K562 (cell line): ENCODE data around the gene SPATA13. TPM values are rescaled to one million over a fixed set of nuclear protein-coding genes. Genes with fewer than 3 reads are reported as not detected.

Experiments
- ATAC-seq: fragments of 200-7000 bp; cut with Tn5 transposase; 3 replicates; pipeline ENCODE4 v1.9.1; 2020; ENCODE audit warnings: moderate library complexity
- BruUV-seq: library from RNA; stranded (reverse); fragments of 400-500 nt; replicated peaks from 2 replicates; lab custom pipeline; 2021; lab: Mats Ljungman, UMichigan
- CTCF ChIA-PET: fragments of 300-600 bp; formaldehyde crosslinking; extraction: SDS; loops from one replicate; lab custom pipeline; 2021; ENCODE audit warnings: low intra/inter-chr PET ratio; lab: Yijun Ruan, JAX
- POLR2A ChIA-PET: fragments of 300-600, 350-650 bp; sonication (Branson Sonifier 250); formaldehyde crosslinking; extraction: SDS; loops from one replicate; lab custom pipeline; 2021; ENCODE audit warnings: antibody characterized with exemption, inconsistent platforms; lab: Yijun Ruan, JAX
- DNase-seq, 4 experiments: peaks; one replicate each; pipeline versions ENCODE4 v3.0.0 to v3.0.0-alpha.2; 2011 to 2018; ENCODE audit warnings: low spot score in 3 of 4, mixed read lengths in 3 of 4; ENCODE audit errors: extremely low read depth in 1 of 4
- FAIRE-seq: peaks from 2 replicates; lab custom pipeline; 2011; peaks lifted over from hg19 to GRCh38; lab: Jason Lieb, UNC
- H2AFZ ChIP-seq: 2 replicates; pipeline ENCODE4 v1.6.0; 2011; ENCODE audit warnings: low read depth, low read length, control low read depth, inconsistent platforms
- H3K27ac ChIP-seq: fragments of 200-600 bp; 3 replicates; pipeline ENCODE4 v1.8.0; 2011; ENCODE audit warnings: low read depth, mild to moderate bottlenecking, control low read depth, inconsistent platforms, low read length, moderate library complexity, mixed read lengths; ENCODE audit errors: extremely low read depth
- H3K27me3 ChIP-seq, 2 experiments: fragments of 300-600 bp in 1 of 2; 2 replicates in 1 of 2; 3 replicates in 1 of 2; pipeline versions ENCODE4 v1.6.0 to v1.8.0; 2011; ENCODE audit warnings: inconsistent platforms in 2 of 2, low read length in 2 of 2, mild to moderate bottlenecking in 1 of 2, mixed read lengths in 1 of 2, moderate library complexity in 1 of 2; ENCODE audit not compliant: control insufficient read depth in 2 of 2, insufficient read depth in 2 of 2
- H3K36me3 ChIP-seq: fragments of 300-600 bp; 3 replicates; pipeline ENCODE4 v1.8.0; 2011; ENCODE audit warnings: mild to moderate bottlenecking, low read length, inconsistent platforms; ENCODE audit not compliant: control insufficient read depth, insufficient read depth
- H3K4me1 ChIP-seq, 2 experiments: fragments of 200-600 bp in 1 of 2; replicated peaks in 1 of 2; 2 replicates in 1 of 2; 3 replicates in 1 of 2; pipeline versions ENCODE4 v1.5.1 to v1.8.0; 2011; ENCODE audit warnings: inconsistent platforms in 2 of 2, low read length in 2 of 2, mild to moderate bottlenecking in 1 of 2, mixed read lengths in 1 of 2, moderate library complexity in 1 of 2; ENCODE audit not compliant: control insufficient read depth in 2 of 2, insufficient read depth in 2 of 2
- H3K4me2 ChIP-seq: 2 replicates; pipeline ENCODE4 v1.6.1; 2011; ENCODE audit warnings: low read length, control low read depth, inconsistent platforms, mixed read lengths; ENCODE audit not compliant: insufficient read depth
- H3K4me3 ChIP-seq: fragments of 200-600 bp; sonication (generic), shearing (Covaris generic); 2 replicates; pipeline ENCODE4 v1.5.1; 2016; ENCODE audit warnings: control low read depth, inconsistent platforms
- H3K79me2 ChIP-seq: fragments of 200-600 bp; 3 replicates; pipeline ENCODE4 v1.8.0; 2011; ENCODE audit warnings: low read length, inconsistent platforms; ENCODE audit not compliant: control insufficient read depth, insufficient read depth
- H3K9ac ChIP-seq, 2 experiments: 2 replicates each; pipeline versions ENCODE4 v1.6.0 to v1.6.1; 2011; ENCODE audit warnings: low read depth in 2 of 2, low read length in 2 of 2, control low read depth in 1 of 2, inconsistent platforms in 1 of 2, mild to moderate bottlenecking in 1 of 2, mixed read lengths in 1 of 2; ENCODE audit not compliant: insufficient read depth in 1 of 2
- H3K9me1 ChIP-seq: one replicate; pipeline ENCODE4 v1.6.0; 2011; ENCODE audit warnings: inconsistent platforms, mild to moderate bottlenecking, low read length, moderate library complexity; ENCODE audit not compliant: control insufficient read depth, insufficient read depth
- H3K9me3 ChIP-seq: replicated peaks from 2 replicates; pipeline ENCODE4 v1.5.1; 2011; ENCODE audit warnings: low read depth, low read length, inconsistent platforms; ENCODE audit not compliant: control insufficient read depth, insufficient read depth
- H4K20me1 ChIP-seq: replicated peaks from 2 replicates; pipeline ENCODE4 v1.6.1; 2011; ENCODE audit warnings: low read length, inconsistent platforms, mixed read lengths; ENCODE audit not compliant: control insufficient read depth, insufficient read depth
- BRCA1 ChIP-seq, 2 experiments: fragments of 450-650 bp in 1 of 2; sonication (generic) in 1 of 2; formaldehyde crosslinking in 1 of 2; IDR thresholded peaks; 2 replicates each; pipeline versions ENCODE4 v1.5.0 to v1.6.1; 2017 to 2020; ENCODE audit warnings: mild to moderate bottlenecking in 1 of 2, missing genetic modification reagents in 1 of 2
- CC2D1A ChIP-seq: fragments of 450-650 bp; IDR thresholded peaks from 2 replicates; pipeline ENCODE4 v1.6.1; 2017; ENCODE audit warnings: mild to moderate bottlenecking
- COPS2 ChIP-seq: fragments of 450-650 bp; conservative IDR thresholded peaks from 2 replicates; pipeline ENCODE4 v1.6.1; 2016; ENCODE audit warnings: mild to moderate bottlenecking, moderate library complexity
- ERF ChIP-seq: fragments of 450-650 bp; formaldehyde crosslinking; IDR thresholded peaks from 2 replicates; pipeline ENCODE4 v1.4.0; 2020; ENCODE audit warnings: mild to moderate bottlenecking, mixed read lengths
- FIP1L1 ChIP-seq: fragments of 200-400 bp; formaldehyde crosslinking; IDR thresholded peaks from 2 replicates; pipeline ENCODE4 v1.6.1; 2018; ENCODE audit warnings: mild to moderate bottlenecking, low read depth, low read length; ENCODE audit not compliant: poor library complexity, severe bottlenecking
- HEY1 ChIP-seq: fragments of 250-450 bp; sonication (Bioruptor Pico); IDR thresholded peaks from 2 replicates; pipeline ENCODE4 v1.5.0; 2020; ENCODE audit warnings: mild to moderate bottlenecking, moderate library complexity, borderline replicate concordance
- KDM5B ChIP-seq: fragments of 200-600 bp; sonication (generic); IDR thresholded peaks from 2 replicates; pipeline ENCODE4 v1.6.1; 2012; ENCODE audit warnings: low read depth, mild to moderate bottlenecking, moderate library complexity, low read length, control low read depth, inconsistent platforms; ENCODE audit not compliant: insufficient replicate concordance
- MAFK ChIP-seq: IDR thresholded peaks from 2 replicates; pipeline ENCODE4 v1.6.1; 2011; ENCODE audit warnings: low read length, improper control_type of control experiment
- MAZ ChIP-seq, 2 experiments: fragments of 450-650 bp in 1 of 2; sonication (generic) in 1 of 2; formaldehyde crosslinking; IDR thresholded peaks in 1 of 2; conservative IDR thresholded peaks in 1 of 2; 2 replicates each; pipeline versions ENCODE4 v1.4.0 to v1.5.0; 2020; ENCODE audit warnings: mild to moderate bottlenecking in 1 of 2, missing genetic modification reagents in 1 of 2
- PCBP1 ChIP-seq: fragments of 200-400 bp; formaldehyde crosslinking; IDR thresholded peaks from 2 replicates; pipeline ENCODE4 v1.6.1; 2018; ENCODE audit warnings: mild to moderate bottlenecking, low read depth, low read length; ENCODE audit not compliant: poor library complexity, severe bottlenecking
- RFX5 ChIP-seq: IDR thresholded peaks from 2 replicates; pipeline ENCODE4 v1.6.1; 2011; ENCODE audit warnings: low read depth, mild to moderate bottlenecking, improper control_type of control experiment, low read length
- SMARCA4 ChIP-seq: fragments of 450-650 bp; IDR thresholded peaks from 2 replicates; pipeline ENCODE4 v1.6.1; 2016
- SRSF1 ChIP-seq: fragments of 200-400 bp; formaldehyde crosslinking; IDR thresholded peaks from 2 replicates; pipeline ENCODE4 v1.6.1; 2017; ENCODE audit warnings: mild to moderate bottlenecking, low read depth, low read length, moderate library complexity
- TAF1 ChIP-seq: IDR thresholded peaks from 2 replicates; pipeline ENCODE4 v1.6.1; 2011; ENCODE audit warnings: mild to moderate bottlenecking, low read length, moderate library complexity; ENCODE audit not compliant: insufficient read depth, control insufficient read depth, severe bottlenecking; ENCODE audit errors: extremely low read depth
- TRIM28 ChIP-seq: fragments of 450-650 bp; IDR thresholded peaks from 2 replicates; pipeline ENCODE4 v1.6.1; 2017
- ZNF24 ChIP-seq: fragments of 450-650 bp; IDR thresholded peaks from 2 replicates; pipeline ENCODE4 v1.6.1; 2016
- ZNF311 ChIP-seq: fragments of 250-450 bp; sonication (Bioruptor Pico); IDR thresholded peaks from 2 replicates; pipeline ENCODE4 v1.4.0; 2020; ENCODE audit warnings: mild to moderate bottlenecking, moderate library complexity
- ZNF583 ChIP-seq: fragments of 250-450 bp; sonication (Bioruptor Pico); IDR thresholded peaks from 2 replicates; pipeline ENCODE4 v1.4.0; 2020
- ZNF644 ChIP-seq: fragments of 200-800 bp; sonication (Bioruptor generic); IDR thresholded peaks from 2 replicates; pipeline ENCODE4 v1.6.1; 2016; ENCODE audit warnings: low read depth, missing genetic modification characterization, missing compliant biosample characterization
- WGBS: fragments of 100-300 bp; shearing (Covaris generic); methylation state at CpG from one replicate; pipeline ENCODE4 v1.1.6; 2016; ENCODE audit warnings: low coverage, mixed read lengths; ENCODE audit not compliant: insufficient coverage; ENCODE audit errors: missing lambda C conversion rate; 5-methylcytosine and 5-hydroxymethylcytosine counted together
- in situ Hi-C: fragments of 300-500 bp; cut with MboI; formaldehyde crosslinking; loops from 4 replicates; pipeline ENCODE4 v1.15.0; 2018; ENCODE audit warnings: inconsistent platforms, mixed read lengths
- intact Hi-C: fragments of 100-400 bp; cut with micrococcal nuclease; formaldehyde crosslinking; loops from 2 replicates; pipeline ENCODE4 v1.14.2; 2022
- polyA plus RNA-seq, 8 experiments: library from polyadenylated mRNA; depleted of rRNA in 4 of 8; stranded (reverse) in 5 of 8; unstranded in 3 of 8; fragments of >200 nt; fragmentation: Nextera tagmentation in 2 of 8; fragmentation: Illumina TruSeq in 1 of 8; extraction: Ambion mirVana in 2 of 8; extraction: Trizol in 1 of 8; gene quantifications; 2 replicates each; pipeline versions ENCODE4 v1.2.1 to v1.2.3, GENCODE V29; 2011 to 2014; ENCODE audit warnings: inconsistent platforms in 1 of 8, missing spikeins in 1 of 8
- total RNA-seq, 7 experiments: library from RNA; depleted of rRNA in 6 of 7; stranded (reverse); fragments of >200 nt in 6 of 7; fragmentation: Illumina TruSeq in 2 of 7; extraction: Trizol in 2 of 7; gene quantifications; 2 replicates each; pipeline versions ENCODE4 v1.2.1 to v1.2.3, GENCODE V29; 2011 to 2021; ENCODE audit warnings: low replicate concordance in 1 of 7
- TF ChIP-seq, protein P1 (sequence below): fragments of 450-650 bp; formaldehyde crosslinking; IDR thresholded peaks from 2 replicates; pipeline ENCODE4 v1.4.0; 2020; ENCODE audit warnings: mild to moderate bottlenecking

SPATA13 gene
- total and polyA plus RNA-seq, 9 of the 15 experiments (the other 6 are each of a cell fraction or from before 2014, with no cell fraction given), result 0.08 to 0.99 (median 0.21) TPM; not detected in 2

DNA sequence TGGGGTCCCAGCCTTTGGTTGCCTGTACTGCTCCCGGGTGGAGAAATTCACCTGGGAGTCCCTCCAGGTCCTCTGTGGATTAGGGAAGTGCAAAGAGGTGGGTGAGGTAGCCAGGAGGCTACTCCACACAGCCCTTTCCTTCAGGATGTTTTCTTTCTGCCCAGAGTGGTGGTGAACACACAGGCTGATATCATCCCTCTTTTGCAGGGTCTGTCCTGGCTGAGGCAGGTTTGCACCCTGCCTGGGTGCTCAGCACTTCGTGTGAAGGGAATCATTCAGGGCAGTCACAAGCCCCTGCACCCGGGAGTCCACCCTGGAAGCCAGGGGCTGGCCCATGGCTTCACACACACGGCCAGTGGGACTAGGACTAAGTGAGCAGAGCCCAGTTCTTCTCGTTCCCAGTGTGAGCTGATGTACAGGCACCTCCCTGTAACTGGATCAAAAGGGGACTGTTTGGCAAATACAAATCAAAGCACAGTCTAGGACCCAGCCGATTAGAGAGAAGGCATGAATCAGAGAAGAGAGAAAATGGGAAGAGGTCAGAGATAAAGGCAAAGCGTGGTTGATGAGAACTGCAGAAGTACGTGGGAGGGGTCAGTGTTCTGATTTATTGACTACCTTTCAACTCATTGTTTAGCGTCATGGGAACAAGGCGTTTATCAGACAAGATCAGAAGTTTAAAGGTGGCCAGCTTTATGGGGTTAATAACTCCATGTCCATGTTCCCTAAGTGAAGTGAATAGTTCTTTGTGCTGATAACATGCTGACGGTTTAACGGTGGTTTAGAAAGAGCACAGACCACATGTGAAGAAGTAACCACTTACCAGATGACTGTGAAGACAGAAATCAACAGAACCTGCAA, 30.4 kb upstream of the SPATA13 start:
- no peak for ATAC-seq
- intact Hi-C loops, result no loop called here
- 0% methylated on average over 12 of the region's 12 CpGs for WGBS
- Histone ChIP-seq H3K36me3 (no peaks in the 10 kb centered on the region), H3K4me2 (no peak overlapping the region), H4K20me1 (no peaks in the 10 kb centered on the region), H3K9me1 (no peaks in the 10 kb centered on the region), H3K79me2 (no peaks in the 10 kb centered on the region), H3K4me3 (no peak overlapping the region), H2AFZ (no peak overlapping the region), H3K4me1 (no peaks in the 10 kb centered on the region), H3K9me3 (0 out of 2 replicates have a peak, but pooled peaks cover 2% of the 10 kb centered on the region), H3K9ac (no peak overlapping the region), H3K27me3 (no peaks in the 10 kb centered on the region), H3K27ac (no peak overlapping the region)
- no peak for FAIRE-seq
- POLR2A ChIA-PET, result interaction anchor here (0.5 kb wide), 1 partner anchor 610 kb away, joined by 3 read pairs; no protein-coding TSS in a partner anchor
- DNase-seq, result no peak
- in situ Hi-C loops, result no loop called here
- CTCF ChIA-PET, result no interaction called here
- TF ChIP-seq ERF (CRISPR knock-in tag) (no peak), ZNF583 (no peak), MAFK (no peak), CC2D1A (no peak), SMARCA4 (no peak), ZNF644 (tag) (no peak), ZNF24 (no peak), PCBP1 (no peak), TRIM28 (no peak), TAF1 (no peak), HEY1 (CRISPR knock-in tag) (no peak), FIP1L1 (no peak), BRCA1 (IDR thresholded peaks at IDR 0.05) (no peak), BRCA1 (CRISPR knock-in tag; IDR thresholded peaks at IDR 0.05) (no peak), KDM5B (no peak), SRSF1 (no peak), ZNF311 (CRISPR knock-in tag) (no peak), MAZ (CRISPR knock-in tag; conservative IDR thresholded peaks at IDR 0.05 in 1 of 2, IDR thresholded peaks at IDR 0.05 in 1 of 2) (no peak), COPS2 (no peak), RFX5 (no peak)
- TF ChIP-seq, protein P1, sequence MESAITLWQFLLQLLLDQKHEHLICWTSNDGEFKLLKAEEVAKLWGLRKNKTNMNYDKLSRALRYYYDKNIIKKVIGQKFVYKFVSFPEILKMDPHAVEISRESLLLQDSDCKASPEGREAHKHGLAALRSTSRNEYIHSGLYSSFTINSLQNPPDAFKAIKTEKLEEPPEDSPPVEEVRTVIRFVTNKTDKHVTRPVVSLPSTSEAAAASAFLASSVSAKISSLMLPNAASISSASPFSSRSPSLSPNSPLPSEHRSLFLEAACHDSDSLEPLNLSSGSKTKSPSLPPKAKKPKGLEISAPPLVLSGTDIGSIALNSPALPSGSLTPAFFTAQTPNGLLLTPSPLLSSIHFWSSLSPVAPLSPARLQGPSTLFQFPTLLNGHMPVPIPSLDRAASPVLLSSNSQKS (CRISPR knock-in tag), result no peak
- no TSS peak for BruUV-seq
